Neural progenitor cell (in vitro differentiated cells): ENCODE measurements around the gene COG4. TPM values are rescaled to one million over a fixed set of nuclear protein-coding genes. Genes with fewer than 3 reads are reported as not detected.

Experiments used
- DNase-seq: peaks from one replicate; pipeline ENCODE4 v3.0.0-alpha.2; 2016; ENCODE audit warnings: low spot score
- H2AFZ ChIP-seq: fragments of 200-600 bp; sonication (generic); replicated peaks from 2 replicates; pipeline ENCODE4 v1.6.1; 2016; ENCODE audit warnings: antibody characterized with exemption
- H3F3A ChIP-seq: fragments of 200-600 bp; sonication (generic); 2 replicates; pipeline ENCODE4 v1.6.1; 2016; ENCODE audit warnings: antibody characterized with exemption, low read depth
- H3K27ac ChIP-seq: fragments of 200-600 bp; sonication (generic); 2 replicates; pipeline ENCODE4 v1.5.1; 2016; ENCODE audit warnings: mild to moderate bottlenecking
- H3K27me3 ChIP-seq: fragments of 200-600 bp; sonication (generic); 2 replicates; pipeline ENCODE4 v1.6.1; 2016; ENCODE audit warnings: mild to moderate bottlenecking, moderate library complexity
- H3K36me3 ChIP-seq: fragments of 200-600 bp; sonication (generic); 2 replicates; pipeline ENCODE4 v1.5.1; 2016
- H3K4me1 ChIP-seq: fragments of 200-600 bp; sonication (generic); 2 replicates; pipeline ENCODE4 v1.6.1; 2016; ENCODE audit warnings: mixed run types
- H3K4me2 ChIP-seq: fragments of 200-600 bp; sonication (generic); 2 replicates; pipeline ENCODE4 v1.6.1; 2016
- H3K4me3 ChIP-seq: fragments of 200-600 bp; sonication (generic); 2 replicates; pipeline ENCODE4 v1.5.1; 2016
- H3K79me2 ChIP-seq: fragments of 200-600 bp; sonication (generic); 2 replicates; pipeline ENCODE4 v1.6.1; 2016; ENCODE audit warnings: low read depth
- H3K9ac ChIP-seq: fragments of 200-600 bp; sonication (generic); 2 replicates; pipeline ENCODE4 v1.6.1; 2016
- H3K9me3 ChIP-seq: fragments of 200-600 bp; sonication (generic); 2 replicates; pipeline ENCODE4 v1.5.1; 2016; ENCODE audit warnings: low read depth
- H4K20me1 ChIP-seq: fragments of 200-600 bp; sonication (generic); 2 replicates; pipeline ENCODE4 v1.6.1; 2016; ENCODE audit warnings: low read depth
- H3K27ac Mint-ChIP-seq: 3 replicates; pipeline ENCODE4 v1.8.0; 2021; ENCODE audit warnings: mixed read lengths
- H3K27me3 Mint-ChIP-seq: 2 replicates; pipeline ENCODE4 v1.8.0; 2022; ENCODE audit warnings: low read depth, mild to moderate bottlenecking, inconsistent platforms, moderate library complexity, mixed read lengths; ENCODE audit not compliant: insufficient read depth
- H3K36me3 Mint-ChIP-seq: 3 replicates; pipeline ENCODE4 v1.8.0; 2021; ENCODE audit warnings: mixed read lengths
- H3K4me1 Mint-ChIP-seq: 3 replicates; pipeline ENCODE4 v1.8.0; 2021; ENCODE audit warnings: mixed read lengths
- H3K4me3 Mint-ChIP-seq: 3 replicates; pipeline ENCODE4 v1.8.0; 2021; ENCODE audit warnings: mild to moderate bottlenecking, moderate library complexity, mixed read lengths
- H3K9me3 Mint-ChIP-seq: 3 replicates; pipeline ENCODE4 v1.8.0; 2020; ENCODE audit warnings: mixed read lengths
- CTCF ChIP-seq: fragments of 200-600 bp; sonication (generic); IDR thresholded peaks from 2 replicates; pipeline ENCODE4 v1.5.1; 2017; ENCODE audit warnings: antibody characterized with exemption, mild to moderate bottlenecking
- EZH2 ChIP-seq: fragments of 200-600 bp; sonication (generic); IDR thresholded peaks from 2 replicates; pipeline ENCODE4 v1.6.1; 2017; ENCODE audit warnings: antibody characterized with exemption, mild to moderate bottlenecking, moderate library complexity
- EZH2phosphoT487 ChIP-seq: fragments of 200-600 bp; sonication (generic); IDR thresholded peaks from 2 replicates; pipeline ENCODE4 v1.6.1; 2017; ENCODE audit warnings: antibody characterized with exemption
- total RNA-seq: library from RNA; depleted of rRNA; stranded (reverse); fragments of >200 nt; gene quantifications from 2 replicates; pipeline ENCODE4 v1.2.3, GENCODE V29; 2015; ENCODE audit warnings: low replicate concordance

The COG4 gene
- total RNA-seq, 1 donor from 2014 or later = 62.4 TPM

- Histone ChIP-seq H3K79me2 (no peaks in the 10 kb centered on the region), H4K20me1 (no peaks in the 10 kb centered on the region), H3K27ac (no peak overlapping the region), H3K9me3 (no peaks in the 10 kb centered on the region), H3K4me1 (no peaks in the 10 kb centered on the region), H2AFZ (no peak overlapping the region), H3F3A (no peaks in the 10 kb centered on the region), H3K4me3 (no peak overlapping the region), H3K9ac (peak overlapping the region; percentile 20), H3K36me3 (no peaks in the 10 kb centered on the region), H3K27me3 (no peaks in the 10 kb centered on the region), H3K4me2 (no peak overlapping the region)
- Mint-ChIP-seq H3K4me3 (no peak overlapping the region), H3K27me3 (no peaks in the 10 kb centered on the region), H3K36me3 (peaks cover 3% of the 10 kb centered on the region), H3K27ac (no peak overlapping the region), H3K4me1 (peaks cover 4% of the 10 kb centered on the region), H3K9me3 (no peaks in the 10 kb centered on the region)
- no peak for TF ChIP-seq EZH2phosphoT487
- no peak for TF ChIP-seq CTCF
- no peak for TF ChIP-seq EZH2
- DNase-seq = no peak
These were observed 48.9 kb downstream of the COG4 start for GRCh38 chr16:70474320-70475053.

- Mint-ChIP-seq H3K4me1 (peaks cover 6% of the 10 kb centered on the region), H3K4me3 (no peak overlapping the region), H3K27me3 (no peaks in the 10 kb centered on the region), H3K36me3 (peaks cover 3% of the 10 kb centered on the region), H3K27ac (peak overlapping the region; percentile 76), H3K9me3 (no peaks in the 10 kb centered on the region)
- Histone ChIP-seq H2AFZ (no peak overlapping the region), H3F3A (no peaks in the 10 kb centered on the region), H3K9ac (peak overlapping the region; percentile 20), H3K4me1 (no peaks in the 10 kb centered on the region), H3K9me3 (no peaks in the 10 kb centered on the region), H3K36me3 (no peaks in the 10 kb centered on the region), H3K4me2 (no peak overlapping the region), H3K27me3 (no peaks in the 10 kb centered on the region), H4K20me1 (no peaks in the 10 kb centered on the region), H3K79me2 (no peaks in the 10 kb centered on the region), H3K27ac (no peak overlapping the region), H3K4me3 (no peak overlapping the region)
- no peak for TF ChIP-seq CTCF
- TF ChIP-seq EZH2phosphoT487 = no peak
- TF ChIP-seq EZH2 = no peak
- no peak for DNase-seq
These were observed 49.7 kb downstream of the COG4 start for GRCh38 chr16:70473446-70474319.

- Histone ChIP-seq H3K79me2 (no peaks in the 10 kb centered on the region), H3K9ac (no peak overlapping the region), H3F3A (no peaks in the 10 kb centered on the region), H3K27me3 (no peaks in the 10 kb centered on the region), H3K9me3 (no peaks in the 10 kb centered on the region), H3K27ac (no peak overlapping the region), H3K4me3 (no peak overlapping the region), H3K4me2 (no peak overlapping the region), H2AFZ (no peak overlapping the region), H3K36me3 (no peaks in the 10 kb centered on the region), H3K4me1 (no peaks in the 10 kb centered on the region), H4K20me1 (no peaks in the 10 kb centered on the region)
- Mint-ChIP-seq H3K36me3 (peaks cover 2% of the 10 kb centered on the region), H3K4me1 (peaks cover 6% of the 10 kb centered on the region), H3K9me3 (no peaks in the 10 kb centered on the region), H3K27ac (no peak overlapping the region), H3K27me3 (no peaks in the 10 kb centered on the region), H3K4me3 (no peak overlapping the region)
- TF ChIP-seq EZH2 (no peak), EZH2phosphoT487 (no peak), CTCF (no peak)
- no peak for DNase-seq
These were observed 50.4 kb downstream of the COG4 start for GRCh38 chr16:70472786-70473433.
